B cell (primary cell): ENCODE results near the gene TNFRSF25.

ENCODE experiments used
- EZH2 ChIP-seq: IDR thresholded peaks from 2 replicates; pipeline ENCODE4 v1.6.1; 2012; ENCODE audit warnings: borderline replicate concordance, low read depth, mild to moderate bottlenecking, moderate library complexity, low read length; ENCODE audit not compliant: insufficient read depth, poor library complexity, severe bottlenecking
- TF ChIP-seq, protein P1 (sequence below): fragments of 200-600 bp; IDR thresholded peaks from one replicate; pipeline ENCODE4 v1.8.0; 2022; ENCODE audit warnings: antibody characterized with exemption, mild to moderate bottlenecking

- TF ChIP-seq, protein P1, sequence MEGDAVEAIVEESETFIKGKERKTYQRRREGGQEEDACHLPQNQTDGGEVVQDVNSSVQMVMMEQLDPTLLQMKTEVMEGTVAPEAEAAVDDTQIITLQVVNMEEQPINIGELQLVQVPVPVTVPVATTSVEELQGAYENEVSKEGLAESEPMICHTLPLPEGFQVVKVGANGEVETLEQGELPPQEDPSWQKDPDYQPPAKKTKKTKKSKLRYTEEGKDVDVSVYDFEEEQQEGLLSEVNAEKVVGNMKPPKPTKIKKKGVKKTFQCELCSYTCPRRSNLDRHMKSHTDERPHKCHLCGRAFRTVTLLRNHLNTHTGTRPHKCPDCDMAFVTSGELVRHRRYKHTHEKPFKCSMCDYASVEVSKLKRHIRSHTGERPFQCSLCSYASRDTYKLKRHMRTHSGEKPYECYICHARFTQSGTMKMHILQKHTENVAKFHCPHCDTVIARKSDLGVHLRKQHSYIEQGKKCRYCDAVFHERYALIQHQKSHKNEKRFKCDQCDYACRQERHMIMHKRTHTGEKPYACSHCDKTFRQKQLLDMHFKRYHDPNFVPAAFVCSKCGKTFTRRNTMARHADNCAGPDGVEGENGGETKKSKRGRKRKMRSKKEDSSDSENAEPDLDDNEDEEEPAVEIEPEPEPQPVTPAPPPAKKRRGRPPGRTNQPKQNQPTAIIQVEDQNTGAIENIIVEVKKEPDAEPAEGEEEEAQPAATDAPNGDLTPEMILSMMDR = no peak
- no peak for TF ChIP-seq EZH2
Observed at GRCh38 chr1:6424000-6424565, 41.9 kb downstream of the TNFRSF25 start.
